IMR-90 (cell line): ENCODE results near the gene PRDM2.

Experiments
- CTCF ChIP-seq: conservative IDR thresholded peaks from 2 replicates; pipeline ENCODE4 v1.5.1; 2012; ENCODE audit warnings: mild to moderate bottlenecking, low read depth, low read length, improper control_type of control experiment
- MAZ ChIP-seq: IDR thresholded peaks from 2 replicates; pipeline ENCODE4 v1.6.1; 2012; ENCODE audit warnings: low read depth, mild to moderate bottlenecking, low read length, improper control_type of control experiment, moderate library complexity, borderline replicate concordance
- POLR2A ChIP-seq: IDR thresholded peaks from 2 replicates; pipeline ENCODE4 v1.6.1; 2012; ENCODE audit warnings: mild to moderate bottlenecking, low read depth, low read length

GRCh38 chr1:13806108-13806507, 106.1 kb downstream of the PRDM2 start:
- TF ChIP-seq MAZ (no peak), CTCF (no peak), POLR2A (no peak)
